ENCODE data around the gene TNNT3.

The TNNT3 gene

GRCh38 chr11:1894759-1895158 lies 24.7 kb upstream of the TNNT3 start:
- DNase-seq (ENCODE audit: low read depth in 3 of 3, low spot score in 1 of 3) = no peak

- DNase-seq (ENCODE audit: low read depth in 3 of 3, low spot score in 1 of 3) = no peak
Measured at GRCh38 chr11:1896468-1896867, 23.0 kb upstream of the TNNT3 start.

GRCh38 chr11:1896923-1897322 lies 22.6 kb upstream of the TNNT3 start:
- no peak for DNase-seq (ENCODE audit: low read depth in 3 of 3, low spot score in 1 of 3)

- no peak for DNase-seq (ENCODE audit: low read depth in 3 of 3, low spot score in 1 of 3)
Measured at GRCh38 chr11:1899090-1899489, 20.4 kb upstream of the TNNT3 start.

GRCh38 chr11:1899686-1900085 lies 19.8 kb upstream of the TNNT3 start:
- no peak for DNase-seq (ENCODE audit: low read depth in 3 of 3, low spot score in 1 of 3)

GRCh38 chr11:1906181-1906580 lies 13.3 kb upstream of the TNNT3 start:
- no peak for DNase-seq (ENCODE audit: low read depth in 3 of 3, low spot score in 1 of 3)

GRCh38 chr11:1906611-1907423 lies 12.7 kb upstream of the TNNT3 start:
- DNase-seq (ENCODE audit: low read depth in 3 of 3, low spot score in 1 of 3) = no peak

- no peak for DNase-seq (ENCODE audit: low read depth in 3 of 3, low spot score in 1 of 3)
Measured at GRCh38 chr11:1908618-1909017, 10.9 kb upstream of the TNNT3 start.

GRCh38 chr11:1909524-1909923 lies 10.0 kb upstream of the TNNT3 start:
- DNase-seq (ENCODE audit: low read depth in 3 of 3, low spot score in 1 of 3) = no peak

GRCh38 chr11:1912289-1912878 lies 7.1 kb upstream of the TNNT3 start:
- DNase-seq (ENCODE audit: low read depth in 3 of 3, low spot score in 1 of 3) = no peak

- no peak for DNase-seq (ENCODE audit: low read depth in 3 of 3, low spot score in 1 of 3)
Measured at GRCh38 chr11:1913271-1914060, 6.0 kb upstream of the TNNT3 start.

GRCh38 chr11:1915795-1916131 lies 3.7 kb upstream of the TNNT3 start:
- DNase-seq (ENCODE audit: low read depth in 3 of 3, low spot score in 1 of 3) = no peak

- no peak for DNase-seq (ENCODE audit: low read depth in 3 of 3, low spot score in 1 of 3)
Measured at GRCh38 chr11:1916132-1916985, 3.1 kb upstream of the TNNT3 start.

GRCh38 chr11:1916986-1917522 lies 2.4 kb upstream of the TNNT3 start:
- no peak for DNase-seq (ENCODE audit: low read depth in 3 of 3, low spot score in 1 of 3)

GRCh38 chr11:1917523-1918435 lies 1.7 kb upstream of the TNNT3 start:
- DNase-seq (ENCODE audit: low read depth in 3 of 3, low spot score in 1 of 3) = no peak

- no peak for DNase-seq (ENCODE audit: low read depth in 3 of 3, low spot score in 1 of 3)
Measured at GRCh38 chr11:1918436-1919315, 827 bp upstream of the TNNT3 start.

GRCh38 chr11:1920128-1920908 lies 815 bp downstream of the TNNT3 start:
- DNase-seq (ENCODE audit: low read depth in 3 of 3, low spot score in 1 of 3) = no peak

GRCh38 chr11:1920909-1921573 lies 1.5 kb downstream of the TNNT3 start:
- no peak for DNase-seq (ENCODE audit: low read depth in 3 of 3, low spot score in 1 of 3)

All from stimulated activated CD4-positive, alpha-beta T cell treated with anti-CD3 and anti-CD28 coated beads, TNF-alpha, amount 100 ng/mL, for 1 hour (primary cell).